GM12878 (cell line): ENCODE data around the gene C10orf88. TPM values are rescaled to one million over a fixed set of nuclear protein-coding genes. Genes with fewer than 3 reads are reported as not detected.

Source experiments
- ATAC-seq: fragments of 200-7000 bp; cut with Tn5 transposase; 3 replicates; pipeline ENCODE4 v1.9.1; 2020; ENCODE audit warnings: mild to moderate bottlenecking, moderate library complexity
- BruUV-seq: library from RNA; stranded (reverse); fragments of 400-500 nt; replicated peaks from 2 replicates; lab custom pipeline; 2021; lab: Mats Ljungman, UMichigan
- CTCF ChIA-PET: fragments of 300-600 bp; sonication (Branson Sonifier 250); formaldehyde crosslinking; extraction: SDS; loops from one replicate; lab custom pipeline; 2021; ENCODE audit warnings: inconsistent platforms; lab: Yijun Ruan, JAX
- POLR2A ChIA-PET: fragments of 350-600 bp; formaldehyde crosslinking; extraction: SDS; loops from one replicate; lab custom pipeline; 2021; ENCODE audit warnings: inconsistent platforms; lab: Charles Lee
- RAD21 ChIA-PET: fragments of 300-600 bp; sonication (Branson Sonifier 250); formaldehyde crosslinking; loops from one replicate; lab custom pipeline; 2023; ENCODE audit warnings: antibody characterized with exemption; ENCODE audit not compliant: unreplicated experiment; lab: Charles Lee
- SMC1A ChIA-PET: fragments of 300-600 bp; sonication (Branson Sonifier 250); formaldehyde crosslinking; loops from one replicate; lab custom pipeline; 2023; ENCODE audit not compliant: unreplicated experiment, uncharacterized antibody; lab: Charles Lee
- DNase-seq: peaks from one replicate; pipeline ENCODE4 v3.0.0-alpha.2; 2011; ENCODE audit warnings: low read depth, low spot score
- FAIRE-seq: peaks from 3 replicates; lab custom pipeline; 2011; peaks lifted over from hg19 to GRCh38; lab: Jason Lieb, UNC
- H2AFZ ChIP-seq: 2 replicates; pipeline ENCODE4 v1.6.0; 2011; ENCODE audit warnings: low read depth, low read length, control low read depth; ENCODE audit not compliant: control insufficient read depth
- H3K27ac ChIP-seq: 2 replicates; pipeline ENCODE4 v1.5.1; 2011; ENCODE audit warnings: control low read depth; ENCODE audit not compliant: control insufficient read depth, insufficient read depth
- H3K27me3 ChIP-seq, 2 experiments: replicated peaks in 1 of 2; 2 replicates each; pipeline versions ENCODE4 v1.6.0 to v1.6.1; 2011; ENCODE audit warnings: low read length in 1 of 2; ENCODE audit not compliant: control insufficient read depth in 2 of 2, insufficient read depth in 2 of 2
- H3K36me3 ChIP-seq, 2 experiments: 2 replicates each; pipeline ENCODE4 v1.5.1; 2011; ENCODE audit warnings: low read length in 1 of 2; ENCODE audit not compliant: control insufficient read depth in 2 of 2, insufficient read depth in 2 of 2
- H3K4me1 ChIP-seq: 2 replicates; pipeline ENCODE4 v1.6.1; 2011; ENCODE audit warnings: mild to moderate bottlenecking, low read length, moderate library complexity, mixed read lengths; ENCODE audit not compliant: control insufficient read depth, insufficient read depth
- H3K4me2 ChIP-seq: 2 replicates; pipeline ENCODE4 v1.6.0; 2011; ENCODE audit warnings: control low read depth; ENCODE audit not compliant: control insufficient read depth, insufficient read depth
- H3K4me3 ChIP-seq: fragments of 200-600 bp; sonication (generic); 2 replicates; pipeline ENCODE4 v1.5.1; 2016
- H3K79me2 ChIP-seq: 2 replicates; pipeline ENCODE4 v1.6.0; 2011; ENCODE audit warnings: low read length; ENCODE audit not compliant: control insufficient read depth, insufficient read depth
- H3K9ac ChIP-seq: 2 replicates; pipeline ENCODE4 v1.8.0; 2011; ENCODE audit warnings: low read length, control low read depth, mixed read lengths; ENCODE audit not compliant: control insufficient read depth, insufficient read depth
- H3K9me3 ChIP-seq: replicated peaks from 3 replicates; pipeline ENCODE4 v1.5.1; 2011; ENCODE audit warnings: mild to moderate bottlenecking, low read length; ENCODE audit not compliant: control insufficient read depth, insufficient read depth
- H4K20me1 ChIP-seq: 2 replicates; pipeline ENCODE4 v1.6.0; 2011; ENCODE audit not compliant: control insufficient read depth, insufficient read depth
- NKRF ChIP-seq: fragments of 450-650 bp; conservative IDR thresholded peaks from 2 replicates; pipeline ENCODE4 v1.6.1; 2017; ENCODE audit warnings: mild to moderate bottlenecking, moderate library complexity
- SKIL ChIP-seq: fragments of 450-650 bp; IDR thresholded peaks from 2 replicates; pipeline ENCODE4 v1.6.1; 2017; ENCODE audit warnings: mild to moderate bottlenecking, low read depth, inconsistent platforms; ENCODE audit not compliant: poor library complexity, severe bottlenecking
- TCF12 ChIP-seq: IDR thresholded peaks from 2 replicates; pipeline ENCODE4 v1.6.1; 2011; ENCODE audit warnings: low read depth, mild to moderate bottlenecking, low read length
- WGBS: methylation state at CpG from one replicate; pipeline ENCODE4 v1.1.6; 2016; ENCODE audit warnings: low lambda C conversion rate; ENCODE audit not compliant: insufficient replicate concordance, insufficient coverage; ENCODE audit errors: missing lambda C conversion rate; 5-methylcytosine and 5-hydroxymethylcytosine counted together
- in situ Hi-C: fragments of 300-500 bp; cut with MboI; formaldehyde crosslinking; loops from 9 replicates; pipeline ENCODE4 v1.14.3; 2018; ENCODE audit warnings: mixed read lengths
- intact Hi-C: fragments of 100-400 bp; cut with micrococcal nuclease; formaldehyde crosslinking; loops from one replicate; pipeline ENCODE4 v1.14.2; 2022; ENCODE audit not compliant: unreplicated experiment
- polyA plus RNA-seq, 11 experiments: library from polyadenylated mRNA; depleted of rRNA in 4 of 11; unstranded in 6 of 11; stranded (reverse) in 5 of 11; fragments of >200 nt; fragmentation: Nextera tagmentation in 4 of 11; fragmentation: Illumina TruSeq in 1 of 11; extraction: Ambion mirVana in 4 of 11; extraction: Trizol in 1 of 11; gene quantifications; 1 replicate in 1 of 11; 2 replicates in 10 of 11; pipeline versions ENCODE4 v1.2.1 to v1.2.3, GENCODE V29; 2011 to 2016; ENCODE audit warnings: inconsistent platforms in 2 of 11, missing spikeins in 2 of 11, low read depth in 1 of 11
- total RNA-seq, 4 experiments: library from RNA; depleted of rRNA in 3 of 4; stranded (reverse); fragments of >200 nt in 3 of 4; fragmentation: Illumina TruSeq in 1 of 4; extraction: Trizol in 1 of 4; gene quantifications; 2 replicates each; pipeline versions ENCODE4 v1.2.1 to v1.2.3, GENCODE V29; 2013 to 2021
- TF ChIP-seq, protein P1 (sequence below): fragments of 450-650 bp; IDR thresholded peaks from 2 replicates; pipeline ENCODE4 v1.6.1; 2014; ENCODE audit warnings: mild to moderate bottlenecking

The C10orf88 gene
- total and polyA plus RNA-seq, 10 of the 15 experiments (the other 5 are each of a cell fraction or from before 2014, with no cell fraction given): 4.7 to 12.5 (median 8.5) TPM

GRCh38 chr10:122988501-122988900 lies 34.5 kb upstream of the C10orf88 start:
- DNase-seq: no peak
- POLR2A ChIA-PET: no interaction called here
- Histone ChIP-seq H4K20me1 (no peaks in the 10 kb centered on the region), H3K4me1 (no peaks in the 10 kb centered on the region), H3K36me3 (0 out of 4 replicates have a peak, but pooled peaks cover 0 to 5% of the 10 kb centered on the region in 2 experiments), H3K27ac (no peak overlapping the region), H3K27me3 (no peaks in the 10 kb centered on the region), H2AFZ (no peak overlapping the region), H3K9me3 (no peaks in the 10 kb centered on the region), H3K4me3 (no peak overlapping the region), H3K4me2 (no peak overlapping the region), H3K9ac (no peak overlapping the region), H3K79me2 (no peaks in the 10 kb centered on the region)
- SMC1A ChIA-PET: no interaction called here
- ATAC-seq: no peak
- CTCF ChIA-PET: no interaction called here
- FAIRE-seq: no peak
- RAD21 ChIA-PET: no interaction called here
- 50% methylated on average over 2 of the region's 2 CpGs for WGBS
- BruUV-seq: no TSS peak
- in situ Hi-C loops (no loop called here), intact Hi-C loops (no loop called here)
- TF ChIP-seq TCF12 (no peak), NKRF (no peak), SKIL (no peak)
- TF ChIP-seq, protein P1, sequence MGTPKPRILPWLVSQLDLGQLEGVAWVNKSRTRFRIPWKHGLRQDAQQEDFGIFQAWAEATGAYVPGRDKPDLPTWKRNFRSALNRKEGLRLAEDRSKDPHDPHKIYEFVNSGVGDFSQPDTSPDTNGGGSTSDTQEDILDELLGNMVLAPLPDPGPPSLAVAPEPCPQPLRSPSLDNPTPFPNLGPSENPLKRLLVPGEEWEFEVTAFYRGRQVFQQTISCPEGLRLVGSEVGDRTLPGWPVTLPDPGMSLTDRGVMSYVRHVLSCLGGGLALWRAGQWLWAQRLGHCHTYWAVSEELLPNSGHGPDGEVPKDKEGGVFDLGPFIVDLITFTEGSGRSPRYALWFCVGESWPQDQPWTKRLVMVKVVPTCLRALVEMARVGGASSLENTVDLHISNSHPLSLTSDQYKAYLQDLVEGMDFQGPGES: no peak
